ENCODE results near the gene TEX35. TPM values are rescaled to one million over a fixed set of nuclear protein-coding genes. Genes with fewer than 3 reads are reported as not detected.

The TEX35 gene
- polyA plus RNA-seq, 1 experiment: not detected

- TF ChIP-seq, protein P1, sequence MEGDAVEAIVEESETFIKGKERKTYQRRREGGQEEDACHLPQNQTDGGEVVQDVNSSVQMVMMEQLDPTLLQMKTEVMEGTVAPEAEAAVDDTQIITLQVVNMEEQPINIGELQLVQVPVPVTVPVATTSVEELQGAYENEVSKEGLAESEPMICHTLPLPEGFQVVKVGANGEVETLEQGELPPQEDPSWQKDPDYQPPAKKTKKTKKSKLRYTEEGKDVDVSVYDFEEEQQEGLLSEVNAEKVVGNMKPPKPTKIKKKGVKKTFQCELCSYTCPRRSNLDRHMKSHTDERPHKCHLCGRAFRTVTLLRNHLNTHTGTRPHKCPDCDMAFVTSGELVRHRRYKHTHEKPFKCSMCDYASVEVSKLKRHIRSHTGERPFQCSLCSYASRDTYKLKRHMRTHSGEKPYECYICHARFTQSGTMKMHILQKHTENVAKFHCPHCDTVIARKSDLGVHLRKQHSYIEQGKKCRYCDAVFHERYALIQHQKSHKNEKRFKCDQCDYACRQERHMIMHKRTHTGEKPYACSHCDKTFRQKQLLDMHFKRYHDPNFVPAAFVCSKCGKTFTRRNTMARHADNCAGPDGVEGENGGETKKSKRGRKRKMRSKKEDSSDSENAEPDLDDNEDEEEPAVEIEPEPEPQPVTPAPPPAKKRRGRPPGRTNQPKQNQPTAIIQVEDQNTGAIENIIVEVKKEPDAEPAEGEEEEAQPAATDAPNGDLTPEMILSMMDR (IDR thresholded peaks at IDR 0.05; ENCODE audit: insufficient read depth, low read depth, low read length): no peak
- POLR2A ChIA-PET: interaction anchor here (0.5 kb wide), 1 partner anchor 18 kb away, joined by 7 read pairs; no protein-coding TSS in a partner anchor
- DNase-seq (ENCODE audit: low read depth): no peak
- Histone ChIP-seq H3K27me3 (ENCODE audit: control insufficient read depth, insufficient read depth, low read length) (no peaks in the 10 kb centered on the region), H3K4me3 (ENCODE audit: low read depth, low read length) (no peak overlapping the region), H3K36me3 (ENCODE audit: control insufficient read depth, insufficient read depth, low read length) (no peaks in the 10 kb centered on the region)
- CTCF ChIA-PET: interaction anchor here (5.9 to 8.5 kb wide), 3 partner anchors 18 to 187 kb away, joined by 63 to 111 read pairs (median 91); partner anchors contain the start of gene TEX35
These were observed 14.9 kb upstream of the TEX35 start for GRCh38 chr1:178497903-178498478.

- DNase-seq (ENCODE audit: low read depth): no peak
- no peaks in the 10 kb centered on the region for H3K27me3 ChIP-seq (ENCODE audit: control insufficient read depth, insufficient read depth, low read length)
- H3K4me3 ChIP-seq (ENCODE audit: low read depth, low read length): no peak overlapping the region
- TF ChIP-seq, protein P1 (IDR thresholded peaks at IDR 0.05; ENCODE audit: insufficient read depth, low read depth, low read length): no peak
- CTCF ChIA-PET: interaction anchor here (1.3 to 8.5 kb wide), 6 partner anchors 9 to 200 kb away, joined by 3 to 111 read pairs (median 60); partner anchors contain the start of gene TEX35
- POLR2A ChIA-PET: no interaction called here
- no peaks in the 10 kb centered on the region for H3K36me3 ChIP-seq (ENCODE audit: control insufficient read depth, insufficient read depth, low read length)
These were observed 13.8 kb upstream of the TEX35 start for GRCh38 chr1:178498896-178499675.

DNA sequence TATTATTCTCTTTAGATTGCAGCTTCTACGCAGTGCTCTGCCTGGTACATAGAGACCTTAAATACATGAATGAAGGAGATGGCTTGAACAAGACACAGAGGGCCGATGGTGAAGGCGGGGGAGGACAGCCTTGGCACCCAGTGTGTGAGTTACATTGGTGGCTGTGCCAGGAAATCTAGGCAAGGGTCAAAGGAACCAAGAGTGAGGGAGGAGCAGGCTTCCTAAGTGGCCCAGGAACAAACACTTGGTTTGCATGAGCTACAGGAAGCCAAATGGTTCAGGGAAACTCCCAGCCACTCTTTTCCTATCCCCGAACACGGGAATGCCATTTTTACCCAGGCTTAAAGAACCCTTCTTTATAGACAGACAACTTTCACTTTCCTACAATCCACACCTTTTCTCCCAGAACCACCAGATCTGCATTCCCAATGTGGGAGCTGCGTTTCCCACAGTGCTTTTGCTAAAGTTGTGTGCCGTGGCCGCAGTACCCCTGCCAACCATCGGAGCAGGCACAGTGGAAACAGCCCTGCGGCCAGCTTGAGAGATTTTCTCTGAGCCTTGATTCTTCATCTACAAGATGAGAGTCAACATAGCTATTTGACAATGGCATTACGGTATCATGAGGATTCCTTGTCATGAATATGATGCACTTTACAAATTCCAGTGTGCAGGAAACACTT, 12.7 kb upstream of the TEX35 start:
- TF ChIP-seq, protein P1 (IDR thresholded peaks at IDR 0.05; ENCODE audit: insufficient read depth, low read depth, low read length): peak; percentile 27; the same call in 1 of the 2 replicates
- H3K27me3 ChIP-seq (ENCODE audit: control insufficient read depth, insufficient read depth, low read length): 0 out of 2 replicates have a peak, but pooled peaks cover 1% of the 10 kb centered on the region
- POLR2A ChIA-PET: no interaction called here
- CTCF ChIA-PET: interaction anchor here (0.7 to 8.5 kb wide), 21 partner anchors 7 to 552 kb away, joined by 3 to 111 read pairs (median 15); partner anchors contain the start of gene TEX35
- H3K36me3 ChIP-seq (ENCODE audit: control insufficient read depth, insufficient read depth, low read length): no peaks in the 10 kb centered on the region
- H3K4me3 ChIP-seq (ENCODE audit: low read depth, low read length): no peak overlapping the region
- no peak for DNase-seq (ENCODE audit: low read depth)

- TF ChIP-seq, protein P1 (IDR thresholded peaks at IDR 0.05; ENCODE audit: insufficient read depth, low read depth, low read length): no peak
- POLR2A ChIA-PET: no interaction called here
- Histone ChIP-seq H3K4me3 (ENCODE audit: low read depth, low read length) (no peak overlapping the region), H3K36me3 (ENCODE audit: control insufficient read depth, insufficient read depth, low read length) (no peaks in the 10 kb centered on the region), H3K27me3 (ENCODE audit: control insufficient read depth, insufficient read depth, low read length) (0 out of 2 replicates have a peak, but pooled peaks cover 1% of the 10 kb centered on the region)
- CTCF ChIA-PET: interaction anchor here (0.7 to 8.5 kb wide), 35 partner anchors 8 to 558 kb away, joined by 3 to 111 read pairs (median 5); partner anchors contain the start of gene TEX35
- no peak for DNase-seq (ENCODE audit: low read depth)
These were observed 11.9 kb upstream of the TEX35 start for GRCh38 chr1:178500936-178501554.

All from BJ (cell line).